Suppressor macrophage (primary cell): ENCODE results near the gene RBM46.
"Not testable (repeated sequence)": the region's sequence is repeated elsewhere in the genome, so short reads cannot be mapped to it uniquely, and the experiment has no call there.

Source experiments
- DNase-seq, 4 experiments: peaks; one replicate each; pipeline ENCODE4 v3.0.0-alpha.2; 2020 to 2022

Gene RBM46

GRCh38 chr4:154838155-154838554, 57.1 kb downstream of the RBM46 start:
- no peak for DNase-seq

- no peak for DNase-seq
Measured at GRCh38 chr4:154838694-154839093, 57.6 kb downstream of the RBM46 start.

- DNase-seq = no peak
Measured at GRCh38 chr4:154854362-154854761, 73.3 kb downstream of the RBM46 start.

GRCh38 chr4:154858166-154858565, 77.1 kb downstream of the RBM46 start:
- no peak for DNase-seq

- no peak for DNase-seq
Measured at GRCh38 chr4:154868414-154869194, 87.5 kb downstream of the RBM46 start.

GRCh38 chr4:154869301-154869700, 88.2 kb downstream of the RBM46 start:
- DNase-seq = no peak

GRCh38 chr4:154872198-154872597, 91.1 kb downstream of the RBM46 start:
- no peak for DNase-seq

- not testable (repeated sequence) for DNase-seq
Measured at GRCh38 chr4:154874049-154874448, 93.0 kb downstream of the RBM46 start.

- DNase-seq = no peak
Measured at GRCh38 chr4:154877110-154877760, 96.2 kb downstream of the RBM46 start.
